Natural killer cell treated with Interleukin-12 subunit alpha and Interleukin-12 subunit beta and Interleukin-15 and Interleukin-18, amount 100 ng/mL, for 72 hours (primary cell): ENCODE data around the gene TET2. TPM values are rescaled to one million over a fixed set of nuclear protein-coding genes. Genes with fewer than 3 reads are reported as not detected.
"Not testable (repeated sequence)": the region's sequence is repeated elsewhere in the genome, so short reads cannot be mapped to it uniquely, and the experiment has no call there.

Experiments
- ATAC-seq, 2 donors: fragments of 150-1000 bp; cut with Tn5 transposase in 1 of 2; sonication (Bioruptor Pico), chemical (Tn5 transposase) in 1 of 2; 2 replicates each; pipeline ENCODE4 v1.10.0; 2021
- DNase-seq: peaks from one replicate; pipeline ENCODE4 v3.0.0; 2022; ENCODE audit warnings: low spot score
- H3K27ac Mint-ChIP-seq, 2 donors: 1 replicate in 1 of 2; 2 replicates in 1 of 2; pipeline ENCODE4 v1.8.0; 2022; ENCODE audit warnings: mixed read lengths in 2 of 2, mild to moderate bottlenecking in 1 of 2, moderate library complexity in 1 of 2
- H3K27me3 Mint-ChIP-seq, 2 donors: 1 replicate in 1 of 2; 2 replicates in 1 of 2; pipeline ENCODE4 v1.8.0; 2022; ENCODE audit warnings: mixed read lengths in 2 of 2
- H3K36me3 Mint-ChIP-seq: one replicate; pipeline ENCODE4 v1.8.0; 2022; ENCODE audit warnings: mixed read lengths
- H3K4me1 Mint-ChIP-seq, 2 donors: 1 replicate in 1 of 2; 2 replicates in 1 of 2; pipeline ENCODE4 v1.8.0; 2022; ENCODE audit warnings: low read depth in 2 of 2, mixed read lengths in 2 of 2, mild to moderate bottlenecking in 1 of 2
- H3K4me3 Mint-ChIP-seq: one replicate; pipeline ENCODE4 v1.8.0; 2022; ENCODE audit warnings: mixed read lengths
- H3K9me3 Mint-ChIP-seq: 2 replicates; pipeline ENCODE4 v1.8.0; 2022; ENCODE audit warnings: mixed read lengths
- total RNA-seq, 2 donors: library from RNA; stranded (reverse); gene quantifications; one replicate each; pipeline ENCODE4 v1.2.3, GENCODE V29; 2022

Gene TET2
- total RNA-seq, 2 donors from 2014 or later: 39.2 to 44.7 TPM

DNA sequence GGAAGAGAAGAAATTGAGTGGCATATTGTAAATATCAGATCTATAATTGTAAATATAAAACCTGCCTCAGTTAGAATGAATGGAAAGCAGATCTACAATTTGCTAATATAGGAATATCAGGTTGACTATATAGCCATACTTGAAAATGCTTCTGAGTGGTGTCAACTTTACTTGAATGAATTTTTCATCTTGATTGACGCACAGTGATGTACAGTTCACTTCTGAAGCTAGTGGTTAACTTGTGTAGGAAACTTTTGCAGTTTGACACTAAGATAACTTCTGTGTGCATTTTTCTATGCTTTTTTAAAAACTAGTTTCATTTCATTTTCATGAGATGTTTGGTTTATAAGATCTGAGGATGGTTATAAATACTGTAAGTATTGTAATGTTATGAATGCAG is 132.6 kb downstream of the TET2 start:
- Mint-ChIP-seq H3K9me3 (no peaks in the 10 kb centered on the region), H3K27me3 (no peaks in the 10 kb centered on the region), H3K36me3 (peaks cover 20% of the 10 kb centered on the region), H3K27ac (peak overlapping the region; percentile 29 to 50), H3K4me1 (peaks cover 29 to 33% of the 10 kb centered on the region in 2 donors), H3K4me3 (no peak overlapping the region)
- DNase-seq (no peak), ATAC-seq (no peak)

DNA sequence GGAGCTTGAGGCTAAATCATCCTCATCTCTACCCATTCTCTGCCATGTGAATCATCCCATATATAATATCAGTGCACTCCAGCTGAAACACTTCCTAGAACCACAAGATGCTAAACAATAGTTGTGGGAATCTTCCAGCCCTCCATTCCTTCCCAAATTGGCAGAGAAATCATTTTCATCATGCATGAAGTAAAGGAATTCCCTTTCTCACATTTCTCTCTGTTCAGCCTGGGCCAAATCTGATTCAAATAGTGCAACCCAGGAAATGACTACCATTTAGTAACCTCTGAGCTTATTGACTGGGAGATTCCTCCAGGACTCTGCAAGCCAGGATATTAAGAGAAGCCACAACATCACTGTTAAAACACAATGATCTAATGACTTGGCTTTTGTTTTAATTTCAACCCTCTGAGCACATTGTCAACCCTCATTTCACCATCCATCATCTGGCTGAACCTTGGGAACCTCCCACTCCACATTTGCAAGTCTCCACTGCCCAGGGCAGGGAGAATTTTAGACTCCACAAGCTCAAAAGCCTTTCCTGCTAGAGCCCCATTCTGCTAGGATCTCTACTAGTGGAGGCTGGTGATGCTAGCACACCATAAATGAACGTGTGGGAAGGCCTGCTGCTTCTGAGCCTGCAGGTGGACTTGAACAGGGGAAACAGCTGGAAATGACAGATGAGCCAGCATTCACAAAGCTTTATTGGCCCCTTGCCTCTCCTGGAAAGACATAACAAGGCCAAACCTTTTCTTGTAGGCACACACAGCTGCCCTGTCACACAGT is 133.9 kb downstream of the TET2 start:
- no peaks in the 10 kb centered on the region for H3K9me3 Mint-ChIP-seq
- peak overlapping the region; percentile 26 to 34 for H3K27ac Mint-ChIP-seq
- no peak for DNase-seq
- peaks cover 10% of the 10 kb centered on the region for H3K36me3 Mint-ChIP-seq
- H3K4me1 Mint-ChIP-seq: peaks cover 18 to 25% of the 10 kb centered on the region in 2 donors
- no peak overlapping the region for H3K4me3 Mint-ChIP-seq
- no peak for ATAC-seq
- H3K27me3 Mint-ChIP-seq: no peaks in the 10 kb centered on the region

DNA sequence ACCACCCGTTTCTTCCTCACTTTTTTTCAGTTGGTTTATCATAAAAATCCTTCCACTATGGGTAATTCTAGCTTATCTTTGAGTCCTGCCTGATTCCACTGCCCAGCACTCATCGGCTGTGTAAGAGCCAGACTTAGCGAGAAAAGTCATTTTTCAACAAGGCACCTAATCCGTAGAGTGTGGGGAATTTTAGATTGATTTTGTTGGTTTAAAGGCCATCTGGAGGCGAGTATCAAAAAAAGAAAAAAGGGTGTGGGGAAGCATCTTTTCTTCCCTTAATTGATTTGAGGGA is 134.4 kb downstream of the TET2 start:
- DNase-seq: no peak
- Mint-ChIP-seq H3K36me3 (peaks cover 13% of the 10 kb centered on the region), H3K27me3 (no peaks in the 10 kb centered on the region), H3K27ac (peak overlapping the region; percentile 26 to 34), H3K4me1 (peaks cover 18 to 23% of the 10 kb centered on the region in 2 donors), H3K9me3 (no peaks in the 10 kb centered on the region), H3K4me3 (no peak overlapping the region)
- no peak for ATAC-seq

DNA sequence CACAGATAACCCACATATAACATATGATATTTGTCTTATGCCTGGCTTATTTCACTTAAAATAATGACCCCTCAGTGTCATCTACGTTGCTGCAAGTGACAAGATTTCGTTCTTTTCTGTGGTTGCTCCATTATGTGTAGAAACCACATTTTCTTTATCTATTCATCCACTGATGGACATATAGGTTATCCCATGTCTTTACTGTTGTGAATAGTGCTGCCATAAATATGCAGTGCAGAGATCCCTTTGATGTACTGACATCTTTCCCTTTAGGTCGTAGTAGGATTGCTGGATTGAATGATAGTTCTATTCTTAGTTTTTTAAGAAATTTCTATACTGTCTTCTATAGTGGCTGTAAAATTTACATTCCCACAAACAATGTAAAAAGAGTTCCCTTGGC is 135.8 kb downstream of the TET2 start:
- H3K4me1 Mint-ChIP-seq: peaks cover 21 to 25% of the 10 kb centered on the region in 2 donors
- DNase-seq (no peak), ATAC-seq (no peak)
- peaks cover 14% of the 10 kb centered on the region for H3K36me3 Mint-ChIP-seq
- no peaks in the 10 kb centered on the region for H3K27me3 Mint-ChIP-seq
- no peak overlapping the region for H3K4me3 Mint-ChIP-seq
- no peak overlapping the region for H3K27ac Mint-ChIP-seq
- H3K9me3 Mint-ChIP-seq: peaks cover 3% of the 10 kb centered on the region

DNA sequence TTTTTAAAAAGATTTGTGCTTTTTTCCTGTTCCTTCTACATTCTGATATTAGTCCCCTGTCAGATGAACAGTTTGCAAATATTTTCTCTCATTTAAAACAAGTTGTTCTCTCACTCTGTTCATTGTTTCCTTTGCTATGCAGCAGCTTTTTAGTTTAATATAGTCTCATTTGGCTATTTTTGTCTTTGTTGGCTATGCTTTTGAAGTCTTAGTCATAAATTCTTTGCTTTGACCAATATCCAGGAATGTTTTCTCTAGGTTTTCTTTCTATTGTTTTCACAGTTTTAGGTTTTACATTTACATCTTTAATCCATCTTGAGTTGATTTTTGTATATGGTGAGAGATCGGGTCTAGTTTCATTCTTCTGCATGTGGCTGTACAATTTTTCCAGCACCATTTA is 136.8 kb downstream of the TET2 start:
- H3K27me3 Mint-ChIP-seq: no peaks in the 10 kb centered on the region
- H3K4me1 Mint-ChIP-seq: peaks cover 24 to 25% of the 10 kb centered on the region in 2 donors
- no peak for ATAC-seq
- H3K27ac Mint-ChIP-seq: no peak overlapping the region
- no peak for DNase-seq
- peaks cover 20% of the 10 kb centered on the region for H3K36me3 Mint-ChIP-seq
- no peak overlapping the region for H3K4me3 Mint-ChIP-seq
- peaks cover 3% of the 10 kb centered on the region for H3K9me3 Mint-ChIP-seq

DNA sequence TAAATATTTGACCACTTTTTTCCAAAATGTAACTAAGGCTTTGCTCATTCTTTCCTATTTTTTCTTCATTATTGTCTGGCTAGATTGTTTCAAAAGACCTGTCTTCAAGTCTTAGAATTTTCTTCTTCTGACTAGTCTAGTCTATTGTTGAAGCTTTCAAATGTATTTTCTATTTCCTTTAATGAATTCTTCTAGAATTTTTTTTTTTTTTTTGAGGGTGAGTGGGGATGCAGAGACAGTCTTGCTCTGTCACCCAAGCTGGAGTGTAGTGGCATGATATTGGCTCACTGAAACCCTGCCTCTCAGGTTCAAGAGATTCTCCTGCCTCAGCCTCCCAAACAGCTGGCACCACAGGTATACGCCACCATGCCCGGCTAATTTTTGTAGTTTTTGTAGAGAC is 141.4 kb downstream of the TET2 start:
- no peak overlapping the region for H3K27ac Mint-ChIP-seq
- ATAC-seq (no peak), DNase-seq (no peak)
- peaks cover 10 to 13% of the 10 kb centered on the region in 2 donors for H3K4me1 Mint-ChIP-seq
- H3K9me3 Mint-ChIP-seq: peaks cover 6% of the 10 kb centered on the region
- no peaks in the 10 kb centered on the region for H3K27me3 Mint-ChIP-seq
- no peak overlapping the region for H3K4me3 Mint-ChIP-seq
- peaks cover 26% of the 10 kb centered on the region for H3K36me3 Mint-ChIP-seq

DNA sequence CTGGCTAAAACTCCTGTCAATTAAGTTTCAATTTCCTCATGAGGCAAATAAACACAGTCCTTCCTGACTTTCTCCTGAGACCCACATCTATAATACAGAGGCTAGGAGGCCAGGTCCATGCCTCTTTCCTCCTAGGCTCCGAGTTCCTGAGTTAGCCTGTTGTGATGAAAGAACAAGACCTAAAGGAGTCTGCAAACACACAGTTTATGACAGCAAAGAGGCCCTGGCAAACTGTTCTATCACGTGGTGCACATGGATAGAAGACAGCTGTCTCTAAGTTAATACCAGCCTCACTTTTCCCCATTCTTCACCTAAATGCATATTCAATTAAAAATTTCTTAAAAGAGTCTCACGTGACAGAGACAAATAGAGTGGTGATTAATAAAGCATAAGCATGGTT is 145.2 kb downstream of the TET2 start:
- no peak for DNase-seq
- no peak overlapping the region for H3K27ac Mint-ChIP-seq
- no peaks in the 10 kb centered on the region for H3K27me3 Mint-ChIP-seq
- no peak for ATAC-seq
- H3K36me3 Mint-ChIP-seq: peaks cover 22% of the 10 kb centered on the region
- H3K4me1 Mint-ChIP-seq: peaks cover 9 to 13% of the 10 kb centered on the region in 2 donors
- peaks cover 8% of the 10 kb centered on the region for H3K9me3 Mint-ChIP-seq
- H3K4me3 Mint-ChIP-seq: no peak overlapping the region

DNA sequence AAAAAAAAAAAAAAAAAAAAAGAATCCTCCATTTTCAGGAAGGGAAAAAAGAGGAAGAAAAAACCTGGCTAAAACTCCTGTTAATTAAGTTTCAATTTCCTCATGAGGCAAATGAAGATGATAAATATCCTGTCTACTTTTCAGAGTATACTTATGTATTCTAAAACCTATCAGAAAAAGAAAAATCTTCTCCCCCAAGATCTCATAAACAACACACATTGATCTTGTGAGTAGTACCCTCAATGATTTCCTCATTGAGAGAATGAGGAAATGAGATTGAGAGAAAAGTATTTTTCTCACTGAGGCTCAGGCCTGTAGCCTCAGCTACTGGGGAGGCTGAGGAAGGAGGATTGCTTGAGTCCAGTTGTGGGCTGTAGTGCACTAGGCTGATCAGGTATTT is 146.7 kb downstream of the TET2 start:
- H3K27me3 Mint-ChIP-seq: no peaks in the 10 kb centered on the region
- peaks cover 21% of the 10 kb centered on the region for H3K36me3 Mint-ChIP-seq
- DNase-seq (no peak), ATAC-seq (no peak)
- no peak overlapping the region for H3K27ac Mint-ChIP-seq
- peaks cover 5 to 6% of the 10 kb centered on the region in 2 donors for H3K4me1 Mint-ChIP-seq
- H3K4me3 Mint-ChIP-seq: no peak overlapping the region
- peaks cover 9% of the 10 kb centered on the region for H3K9me3 Mint-ChIP-seq

DNA sequence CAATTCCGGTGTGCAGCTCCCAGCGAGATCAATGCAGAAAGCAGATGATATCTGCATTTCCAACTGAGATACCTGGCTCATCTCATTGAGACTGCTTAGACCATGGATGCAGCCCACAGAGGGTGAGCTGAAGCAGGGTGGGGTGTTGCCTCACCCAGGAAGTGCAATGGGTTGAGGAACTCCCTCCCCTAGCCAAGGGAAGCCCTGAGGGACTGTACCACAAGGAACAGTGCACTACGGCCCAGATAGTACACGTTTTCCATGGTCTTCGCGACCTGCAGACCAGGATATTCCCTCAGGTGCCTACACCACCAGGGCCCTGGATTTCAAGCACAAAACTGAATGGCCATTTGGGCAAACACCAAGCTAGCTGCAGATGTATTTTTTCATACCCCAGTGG is 150.0 kb downstream of the TET2 start:
- Mint-ChIP-seq H3K27me3 (no peaks in the 10 kb centered on the region), H3K27ac (no peak overlapping the region)

DNA sequence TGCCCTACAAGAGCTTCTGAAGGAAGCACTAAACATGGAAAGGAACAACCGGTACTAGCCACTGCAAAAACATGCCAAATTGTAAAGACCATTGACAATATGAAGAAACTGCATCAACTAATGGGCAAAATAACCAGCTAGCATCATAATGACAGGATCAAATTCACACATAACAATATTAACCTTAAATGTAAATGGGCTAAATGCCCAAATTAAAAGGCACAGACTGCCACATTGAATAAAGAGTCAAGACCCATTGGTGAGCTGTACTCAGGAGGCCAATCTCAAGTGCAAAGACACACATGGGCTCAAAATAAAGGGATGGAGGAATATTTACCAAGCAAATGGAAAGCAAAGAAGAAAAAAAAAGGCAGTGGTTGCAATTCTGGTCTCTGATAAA is 152.4 kb downstream of the TET2 start:
- ATAC-seq, H3K4me3 Mint-ChIP-seq, DNase-seq, H3K4me1 Mint-ChIP-seq, H3K27ac Mint-ChIP-seq, H3K27me3 Mint-ChIP-seq: not testable (repeated sequence)
- peaks cover 45% of the 10 kb centered on the region for H3K36me3 Mint-ChIP-seq
- peaks cover 20% of the 10 kb centered on the region for H3K9me3 Mint-ChIP-seq

More for the DNA sequence above, 150.0 kb downstream of the TET2 start:
- DNase-seq: no peak
- Mint-ChIP-seq H3K4me3 (no peak overlapping the region), H3K4me1 (peaks cover 3 to 5% of the 10 kb centered on the region in 2 donors), H3K9me3 (peaks cover 17% of the 10 kb centered on the region), H3K36me3 (peaks cover 32% of the 10 kb centered on the region)
- no peak for ATAC-seq

DNA sequence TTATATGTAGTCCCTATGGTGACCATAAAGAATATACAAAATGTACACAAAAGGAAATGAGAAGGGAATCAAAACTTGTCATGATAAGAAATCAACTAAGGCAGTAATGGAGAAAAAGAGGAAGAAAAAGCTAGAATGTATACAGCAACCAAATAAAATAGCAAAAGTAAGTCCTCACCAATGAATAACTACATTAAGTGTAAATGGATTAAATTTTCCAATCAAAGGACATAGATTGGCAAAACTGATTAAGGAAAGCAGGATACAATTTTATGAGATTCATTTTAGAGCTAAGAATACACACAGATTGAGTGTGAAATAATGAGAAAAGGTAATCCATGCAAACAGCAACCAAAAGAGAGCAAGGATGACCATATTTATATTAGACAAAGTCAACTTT is 157.4 kb downstream of the TET2 start:
- Mint-ChIP-seq H3K4me3 (peak overlapping the region; percentile 68), H3K9me3 (peaks cover 12% of the 10 kb centered on the region), H3K27ac (peak overlapping the region; percentile 89 to 90), H3K27me3 (no peaks in the 10 kb centered on the region), H3K4me1 (peaks cover 23 to 31% of the 10 kb centered on the region in 2 donors), H3K36me3 (peaks cover 28% of the 10 kb centered on the region)
- no peak for DNase-seq
- ATAC-seq: no peak

DNA sequence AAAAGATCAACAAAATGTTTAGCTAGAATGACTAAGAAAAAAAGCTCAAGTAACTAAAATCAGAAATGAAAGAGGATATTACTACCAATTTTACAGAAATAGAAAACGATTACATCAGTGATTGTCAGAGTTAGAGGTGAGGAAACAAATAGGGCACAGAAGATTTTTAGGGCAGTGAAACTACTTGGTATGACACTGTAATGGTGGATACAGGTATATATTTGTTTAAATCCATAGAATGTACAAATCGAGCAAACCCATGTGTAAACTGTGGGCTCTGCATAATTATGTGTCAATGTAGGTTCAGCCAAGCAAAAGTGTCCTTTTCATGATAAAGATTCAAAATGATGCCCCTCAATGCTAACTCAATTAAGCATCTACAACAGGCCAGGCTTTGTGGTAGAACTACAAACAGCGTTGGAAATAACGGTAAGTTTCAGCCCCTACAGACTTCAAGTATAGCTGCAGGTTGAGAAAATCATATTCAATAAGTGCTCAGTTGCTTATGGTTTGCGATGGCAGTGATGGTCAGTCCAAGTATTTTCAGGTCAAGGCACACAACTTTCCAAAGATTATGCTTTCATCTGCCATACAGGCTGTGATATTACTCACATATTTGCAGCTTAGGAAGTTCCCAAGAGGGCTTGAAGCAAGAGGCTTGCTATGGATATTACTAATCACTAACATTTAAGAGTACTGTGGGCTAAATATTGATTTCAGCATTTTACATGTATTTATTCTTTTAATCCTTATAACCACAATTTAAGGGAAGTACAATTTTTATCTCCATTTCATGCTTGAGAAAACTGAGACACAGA is 158.6 kb downstream of the TET2 start:
- peak; percentile 44 to 56 for ATAC-seq
- H3K27ac Mint-ChIP-seq: peak overlapping the region; percentile 89 to 90
- no peak for DNase-seq
- peaks cover 26 to 34% of the 10 kb centered on the region in 2 donors for H3K4me1 Mint-ChIP-seq
- peaks cover 4% of the 10 kb centered on the region for H3K9me3 Mint-ChIP-seq
- peaks cover 25% of the 10 kb centered on the region for H3K36me3 Mint-ChIP-seq
- H3K27me3 Mint-ChIP-seq: no peaks in the 10 kb centered on the region
- peak overlapping the region; percentile 68 for H3K4me3 Mint-ChIP-seq

DNA sequence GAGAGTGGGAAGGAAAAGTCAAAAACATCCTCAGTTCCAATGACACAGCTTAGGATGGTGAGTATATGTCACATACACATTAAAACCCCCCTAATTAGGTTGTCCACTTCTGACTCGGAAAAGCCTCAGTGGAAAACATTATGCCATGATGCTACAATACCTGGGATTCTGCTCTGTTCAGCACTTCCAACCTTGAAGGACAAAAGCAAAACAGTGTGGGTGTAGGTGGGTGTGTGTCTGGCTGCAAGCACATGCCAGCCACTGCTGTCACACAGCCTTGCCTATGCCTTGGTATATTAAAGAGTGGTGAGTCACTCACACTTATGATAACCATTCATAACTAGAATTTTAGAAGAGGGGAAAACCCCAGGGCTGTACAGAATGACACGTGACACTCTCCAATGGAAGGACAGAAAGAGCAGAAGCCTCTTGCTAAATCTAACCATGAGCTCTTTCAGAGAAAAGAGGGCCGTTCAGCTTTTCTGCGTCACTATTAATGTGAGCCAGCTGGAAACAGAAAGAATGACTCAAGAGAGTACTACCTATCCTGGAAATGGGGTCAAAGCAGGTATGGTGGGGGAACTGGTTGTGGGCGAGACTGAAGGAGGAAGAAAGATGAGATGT is 159.6 kb downstream of the TET2 start:
- H3K27ac Mint-ChIP-seq: peak overlapping the region; percentile 89 to 90
- peak overlapping the region; percentile 68 for H3K4me3 Mint-ChIP-seq
- H3K36me3 Mint-ChIP-seq: peaks cover 29% of the 10 kb centered on the region
- H3K27me3 Mint-ChIP-seq: no peaks in the 10 kb centered on the region
- H3K9me3 Mint-ChIP-seq: peaks cover 4% of the 10 kb centered on the region
- H3K4me1 Mint-ChIP-seq: peaks cover 31 to 38% of the 10 kb centered on the region in 2 donors
- ATAC-seq: peak; percentile 96 to 98
- DNase-seq: peak; percentile 83

DNA sequence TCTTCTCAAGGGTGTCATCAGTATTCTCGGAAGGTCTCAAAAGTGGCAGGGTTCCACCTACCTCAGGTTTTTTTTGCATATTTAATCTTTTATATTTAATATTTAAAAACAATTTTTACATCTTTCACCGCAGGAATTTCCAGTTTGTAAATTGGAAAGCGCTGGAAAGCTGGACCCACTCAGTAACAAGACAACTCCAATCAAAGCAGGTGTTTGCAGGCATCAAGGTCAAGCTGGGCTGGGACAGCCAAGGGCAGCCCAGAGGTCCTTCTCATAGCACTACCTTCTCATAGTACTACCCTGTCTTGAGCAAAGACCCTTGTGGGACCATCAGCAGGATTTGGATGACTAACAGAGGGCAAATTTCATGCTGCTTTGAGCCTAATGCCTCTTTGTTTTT is 160.1 kb downstream of the TET2 start:
- no peak for ATAC-seq
- peak overlapping the region; percentile 89 to 90 for H3K27ac Mint-ChIP-seq
- no peaks in the 10 kb centered on the region for H3K27me3 Mint-ChIP-seq
- H3K4me1 Mint-ChIP-seq: peaks cover 31 to 38% of the 10 kb centered on the region in 2 donors
- H3K36me3 Mint-ChIP-seq: peaks cover 33% of the 10 kb centered on the region
- H3K4me3 Mint-ChIP-seq: peak overlapping the region; percentile 68
- no peak for DNase-seq
- H3K9me3 Mint-ChIP-seq: peaks cover 8% of the 10 kb centered on the region
